GM12878 (cell line): ENCODE data around the gene AK5. TPM values are rescaled to one million over a fixed set of nuclear protein-coding genes. Genes with fewer than 3 reads are reported as not detected.

Experiments used
- BCL3 ChIP-seq: IDR thresholded peaks from 2 replicates; pipeline ENCODE4 v1.6.1; 2011; ENCODE audit warnings: borderline replicate concordance, low read depth, mild to moderate bottlenecking, moderate library complexity, low read length; ENCODE audit not compliant: insufficient read depth, poor library complexity, severe bottlenecking
- DPF2 ChIP-seq: fragments of 450-650 bp; IDR thresholded peaks from 2 replicates; pipeline ENCODE4 v1.6.1; 2017; ENCODE audit warnings: mild to moderate bottlenecking
- FOS ChIP-seq: IDR thresholded peaks from 3 replicates; pipeline ENCODE4 v1.6.1; 2011; ENCODE audit warnings: borderline replicate concordance; ENCODE audit not compliant: insufficient read length; ENCODE audit errors: extremely low read depth
- FOXK2 ChIP-seq: fragments of 450-650 bp; IDR thresholded peaks from 2 replicates; pipeline ENCODE4 v1.6.1; 2017; ENCODE audit warnings: mild to moderate bottlenecking, moderate library complexity
- HSF1 ChIP-seq: fragments of 150-350 bp; IDR thresholded peaks from 2 replicates; pipeline ENCODE4 v1.6.1; 2014; ENCODE audit warnings: mild to moderate bottlenecking, low read depth, low read length
- MAX ChIP-seq: IDR thresholded peaks from 2 replicates; pipeline ENCODE4 v1.6.1; 2012; ENCODE audit warnings: low read depth, low read length, improper control_type of control experiment
- SMARCA5 ChIP-seq: fragments of 450-650 bp; IDR thresholded peaks from 2 replicates; pipeline ENCODE4 v1.6.1; 2017; ENCODE audit warnings: mild to moderate bottlenecking
- SP1 ChIP-seq: IDR thresholded peaks from one replicate; pipeline ENCODE4 v1.6.1; 2011; ENCODE audit warnings: low read depth, low read length
- TCF3 ChIP-seq: IDR thresholded peaks from 2 replicates; pipeline ENCODE4 v1.6.1; 2012; ENCODE audit warnings: low read depth, mild to moderate bottlenecking, low read length, borderline replicate concordance; ENCODE audit not compliant: insufficient read depth
- ZSCAN29 ChIP-seq: fragments of 450-650 bp; IDR thresholded peaks from 2 replicates; pipeline ENCODE4 v1.6.1; 2017; ENCODE audit warnings: mild to moderate bottlenecking, moderate library complexity
- polyA plus RNA-seq, 11 experiments: library from polyadenylated mRNA; depleted of rRNA in 4 of 11; unstranded in 6 of 11; stranded (reverse) in 5 of 11; fragments of >200 nt; fragmentation: Nextera tagmentation in 4 of 11; fragmentation: Illumina TruSeq in 1 of 11; extraction: Ambion mirVana in 4 of 11; extraction: Trizol in 1 of 11; gene quantifications; 1 replicate in 1 of 11; 2 replicates in 10 of 11; pipeline versions ENCODE4 v1.2.1 to v1.2.3, GENCODE V29; 2011 to 2016; ENCODE audit warnings: inconsistent platforms in 2 of 11, missing spikeins in 2 of 11, low read depth in 1 of 11
- small RNA-seq: library from RNA; depleted of rRNA; stranded (forward); fragments of <200 nt; gene quantifications from one replicate; pipeline ENCODE3, GENCODE V24; 2014
- total RNA-seq, 4 experiments: library from RNA; depleted of rRNA in 3 of 4; stranded (reverse); fragments of >200 nt in 3 of 4; fragmentation: Illumina TruSeq in 1 of 4; extraction: Trizol in 1 of 4; gene quantifications; 2 replicates each; pipeline versions ENCODE4 v1.2.1 to v1.2.3, GENCODE V29; 2013 to 2021

Gene AK5
- total and polyA plus RNA-seq, 10 of the 15 experiments (the other 5 are each of a cell fraction or from before 2014, with no cell fraction given), result 0.08 to 0.33 TPM; not detected in 8

- TF ChIP-seq BCL3 (no peak), ZSCAN29 (no peak), HSF1 (no peak), SP1 (no peak), MAX (no peak), FOS (no peak), SMARCA5 (no peak), FOXK2 (no peak), TCF3 (no peak), DPF2 (no peak)
- TF ChIP-seq, all 136 proteins: peak for 0
Observed at GRCh38 chr1:77608893-77609292, 327.1 kb downstream of the AK5 start (continued).

Small RNA genes lying within 50 kb of the gene (small RNA-seq; reads per million reads assigned to genes)
- gene RNU7-8P, result not detected

Other genes starting within 250 kb of the AK5 start
- gene PIGK, start 62.6 kb upstream of the AK5 start, total RNA-seq (2014; rRNA removed), result 10.5 and 12.9 TPM in 2 replicates
- 16.1 and 17.8 TPM in 2 replicates for gene PIGK, start 62.6 kb upstream of the AK5 start, total RNA-seq (2014; rRNA removed; fragmentation: Illumina TruSeq; extraction: Trizol)
- 15.5 and 16.4 TPM in 2 replicates for gene PIGK, start 62.6 kb upstream of the AK5 start, total RNA-seq (2021)
- 16.0 and 25.0 TPM in 2 replicates for gene PIGK, start 62.6 kb upstream of the AK5 start, polyA plus RNA-seq (2011; rRNA removed)
- 15.8 and 18.3 TPM in 2 replicates for gene PIGK, start 62.6 kb upstream of the AK5 start, polyA plus RNA-seq (2014; fragmentation: Illumina TruSeq; extraction: Trizol)
- 10 to 100 TPM; 18.2 to 25.5 TPM for gene PIGK, start 62.6 kb upstream of the AK5 start, polyA plus RNA-seq (2014; fragmentation: Nextera tagmentation; extraction: Ambion mirVana)
- gene PIGK, start 62.6 kb upstream of the AK5 start, polyA plus RNA-seq (2014; rRNA removed), result 9.1 and 9.2 TPM in 2 replicates
- 10 to 100 TPM; 23.0 to 27.4 TPM for gene PIGK, start 62.6 kb upstream of the AK5 start, polyA plus RNA-seq (2016; fragmentation: Nextera tagmentation; extraction: Ambion mirVana)